Neural progenitor cell (in vitro differentiated cells): ENCODE measurements around the gene TMEM267.

Experiments used
- EZH2 ChIP-seq: fragments of 200-600 bp; sonication (generic); IDR thresholded peaks from 2 replicates; pipeline ENCODE4 v1.6.1; 2017; ENCODE audit warnings: antibody characterized with exemption, mild to moderate bottlenecking, moderate library complexity
- TF ChIP-seq, protein P1 (sequence below): fragments of 200-600 bp; sonication (generic); IDR thresholded peaks from 2 replicates; pipeline ENCODE4 v1.5.1; 2017; ENCODE audit warnings: antibody characterized with exemption, mild to moderate bottlenecking

DNA sequence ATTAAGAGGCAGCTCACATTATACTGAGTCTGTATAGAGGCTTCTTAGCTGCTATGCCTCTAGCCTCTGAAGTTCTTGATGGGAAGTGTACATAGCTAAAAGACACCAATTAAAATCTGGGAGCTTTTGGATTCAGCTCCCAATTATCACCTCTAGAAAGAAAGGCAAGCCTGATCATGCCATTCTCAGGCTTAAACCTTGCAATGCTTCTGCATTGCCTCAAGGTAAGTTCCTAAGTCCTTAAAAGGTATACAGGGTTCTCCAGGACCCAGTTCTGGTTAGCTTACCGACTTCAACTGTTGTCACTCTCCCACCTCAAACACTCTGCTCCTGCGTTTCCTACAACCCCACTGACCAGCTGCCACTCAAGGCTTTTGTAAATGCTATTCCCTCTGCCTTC, 54.0 kb downstream of the TMEM267 start:
- TF ChIP-seq, protein P1, sequence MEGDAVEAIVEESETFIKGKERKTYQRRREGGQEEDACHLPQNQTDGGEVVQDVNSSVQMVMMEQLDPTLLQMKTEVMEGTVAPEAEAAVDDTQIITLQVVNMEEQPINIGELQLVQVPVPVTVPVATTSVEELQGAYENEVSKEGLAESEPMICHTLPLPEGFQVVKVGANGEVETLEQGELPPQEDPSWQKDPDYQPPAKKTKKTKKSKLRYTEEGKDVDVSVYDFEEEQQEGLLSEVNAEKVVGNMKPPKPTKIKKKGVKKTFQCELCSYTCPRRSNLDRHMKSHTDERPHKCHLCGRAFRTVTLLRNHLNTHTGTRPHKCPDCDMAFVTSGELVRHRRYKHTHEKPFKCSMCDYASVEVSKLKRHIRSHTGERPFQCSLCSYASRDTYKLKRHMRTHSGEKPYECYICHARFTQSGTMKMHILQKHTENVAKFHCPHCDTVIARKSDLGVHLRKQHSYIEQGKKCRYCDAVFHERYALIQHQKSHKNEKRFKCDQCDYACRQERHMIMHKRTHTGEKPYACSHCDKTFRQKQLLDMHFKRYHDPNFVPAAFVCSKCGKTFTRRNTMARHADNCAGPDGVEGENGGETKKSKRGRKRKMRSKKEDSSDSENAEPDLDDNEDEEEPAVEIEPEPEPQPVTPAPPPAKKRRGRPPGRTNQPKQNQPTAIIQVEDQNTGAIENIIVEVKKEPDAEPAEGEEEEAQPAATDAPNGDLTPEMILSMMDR = no peak
- no peak for TF ChIP-seq EZH2
